AG10803 (cell line): Measurements from ENCODE around the gene FAM240A.
A peak's percentile ranks its signal among the peaks of the same experiment; 100 is the strongest.

ENCODE experiments used
- DNase-seq: peaks from one replicate; pipeline ENCODE4 v3.0.0; 2010; ENCODE audit warnings: low read depth
- H3K4me3 ChIP-seq: 2 replicates; pipeline ENCODE4 v1.5.1; 2011; ENCODE audit warnings: mild to moderate bottlenecking, low read length, control low read depth
- CTCF ChIP-seq: conservative IDR thresholded peaks from 2 replicates; pipeline ENCODE4 v1.5.1; 2011; ENCODE audit warnings: mild to moderate bottlenecking, low read length, control low read depth, inconsistent platforms

FAM240A gene

GRCh38 chr3:46607603-46608028 is 4.7 kb upstream of the FAM240A start:
- H3K4me3 ChIP-seq, result no peak overlapping the region
- peak; percentile 34 for TF ChIP-seq CTCF
- DNase-seq, result peak; percentile 56

GRCh38 chr3:46609212-46609721 is 3.1 kb upstream of the FAM240A start:
- no peak for TF ChIP-seq CTCF
- no peak overlapping the region for H3K4me3 ChIP-seq
- no peak for DNase-seq

GRCh38 chr3:46609944-46610722 is 2.2 kb upstream of the FAM240A start:
- H3K4me3 ChIP-seq, result no peak overlapping the region
- DNase-seq, result no peak
- TF ChIP-seq CTCF, result no peak

GRCh38 chr3:46613313-46614005 is 1.1 kb downstream of the FAM240A start:
- H3K4me3 ChIP-seq, result no peak overlapping the region
- no peak for TF ChIP-seq CTCF
- DNase-seq, result no peak

GRCh38 chr3:46614431-46614830 is 2.1 kb downstream of the FAM240A start:
- no peak overlapping the region for H3K4me3 ChIP-seq
- no peak for DNase-seq
- TF ChIP-seq CTCF, result no peak

- no peak for TF ChIP-seq CTCF
- no peak for DNase-seq
- no peak overlapping the region for H3K4me3 ChIP-seq
These were observed 2.9 kb downstream of the FAM240A start for GRCh38 chr3:46615050-46615775.
